Prostate gland (tissue), 2 donors: Measurements from ENCODE around the gene ME3.

Experiments used
- CTCF ChIP-seq, 4 experiments: fragments of 200-600 bp in 2 of 4; fragments of 450-650 bp in 2 of 4; sonication (generic) in 2 of 4; IDR thresholded peaks; 1 replicate in 3 of 4; 2 replicates in 1 of 4; pipeline ENCODE4 v1.5.1; 2016 to 2019; ENCODE audit warnings: antibody characterized with exemption in 4 of 4, mild to moderate bottlenecking in 2 of 4, moderate library complexity in 2 of 4
- POLR2A ChIP-seq: fragments of 450-650 bp; IDR thresholded peaks from one replicate; pipeline ENCODE4 v1.6.1; 2016; ENCODE audit warnings: antibody characterized with exemption, mild to moderate bottlenecking
- POLR2AphosphoS5 ChIP-seq: sonication (generic); formaldehyde crosslinking; IDR thresholded peaks from one replicate; pipeline ENCODE4 v1.6.1; 2017; ENCODE audit warnings: antibody characterized with exemption

- TF ChIP-seq POLR2A, result no peak
- no peak for TF ChIP-seq CTCF (IDR thresholded peaks at IDR 0.05)
- no peak for TF ChIP-seq POLR2AphosphoS5
Measured at GRCh38 chr11:86463955-86464354, 208.5 kb downstream of the ME3 start.
